ENCODE measurements around the gene STK33. TPM values are rescaled to one million over a fixed set of nuclear protein-coding genes. Genes with fewer than 3 reads are reported as not detected.

The STK33 gene
- polyA plus RNA-seq, 1 of the 3 experiments (the other 2 are of a cell fraction), result 12.3 TPM

- H3K9me2 ChIP-seq, result no peaks in the 10 kb centered on the region
- DNase-seq, result no peak
- no peak overlapping the region for H3K4me3 ChIP-seq (ENCODE audit: low read depth in 2 of 2, low read length in 1 of 2)
- 81% methylated on average over 3 of the region's 4 CpGs for WGBS (ENCODE audit: low lambda C conversion rate)
- H3F3A ChIP-seq (replicated peaks; ENCODE audit: insufficient read depth), result no peaks in the 10 kb centered on the region
- H3K27me3 ChIP-seq (ENCODE audit: insufficient read depth), result no peaks in the 10 kb centered on the region; the same call in 1 of the 2 replicates
- H3K4me2 ChIP-seq, result no peak overlapping the region
- TF ChIP-seq IRF3 (IDR thresholded peaks at IDR 0.05; ENCODE audit: low read depth, low read length) (no peak), CHD2 (IDR thresholded peaks at IDR 0.05; ENCODE audit: low read length, partially characterized antibody) (no peak), TCF12 (IDR thresholded peaks at IDR 0.05) (no peak), SIN3A (IDR thresholded peaks at IDR 0.05; ENCODE audit: borderline replicate concordance, low read depth, low read length) (no peak)
- ChIA-PET POLR2A (interaction anchor here (1.4 kb wide), 1 partner anchor 89 kb away, joined by 3 read pairs; no protein-coding TSS in a partner anchor), CTCF (interaction anchor here (0.7 to 2.5 kb wide), 8 partner anchors 13 to 164 kb away, joined by 3 to 11 read pairs (median 4); partner anchors contain the start of gene LMO1)
- no peak overlapping the region for H2AFZ ChIP-seq (ENCODE audit: low read depth)
- no peaks in the 10 kb centered on the region for H3K9me3 ChIP-seq
- H3K9ac ChIP-seq, result no peak overlapping the region
- no peaks in the 10 kb centered on the region for H3K36me3 ChIP-seq (replicated peaks in 1 of 2; ENCODE audit: control insufficient read depth in 1 of 2, insufficient read depth in 2 of 2, low read length in 1 of 2)
- H4K20me1 ChIP-seq (ENCODE audit: insufficient read depth), result no peaks in the 10 kb centered on the region
- no peak overlapping the region for H3K27ac ChIP-seq (ENCODE audit: low read depth in 2 of 2, low read length in 1 of 2)
- no peaks in the 10 kb centered on the region for H3K79me2 ChIP-seq (ENCODE audit: insufficient read depth)
- H3K4me1 ChIP-seq (ENCODE audit: control insufficient read depth in 1 of 2, insufficient read depth in 2 of 2, low read depth in 1 of 2, low read length in 1 of 2), result peaks cover 0 to 49% of the 10 kb centered on the region in 2 experiments; a peak in 1 of 4 replicates
Observed at GRCh38 chr11:8357505-8357888, 236.5 kb downstream of the STK33 start.

- DNase-seq, result no peak
- no peaks in the 10 kb centered on the region for H4K20me1 ChIP-seq (ENCODE audit: insufficient read depth)
- POLR2A ChIA-PET, result interaction anchor here (1.4 kb wide), 1 partner anchor 88 kb away, joined by 3 read pairs; no protein-coding TSS in a partner anchor
Observed at GRCh38 chr11:8356721-8357504, 237.1 kb downstream of the STK33 start.

More at GRCh38 chr11:8356721-8357504, 237.1 kb downstream of the STK33 start:
- H3K27ac ChIP-seq (ENCODE audit: low read depth in 2 of 2, low read length in 1 of 2), result no peak overlapping the region
- H3K4me1 ChIP-seq (ENCODE audit: control insufficient read depth in 1 of 2, insufficient read depth in 2 of 2, low read depth in 1 of 2, low read length in 1 of 2), result peaks cover 0 to 49% of the 10 kb centered on the region in 2 experiments; a peak in 1 of 4 replicates
- H3K36me3 ChIP-seq (replicated peaks in 1 of 2; ENCODE audit: control insufficient read depth in 1 of 2, insufficient read depth in 2 of 2, low read length in 1 of 2), result no peaks in the 10 kb centered on the region
- WGBS (ENCODE audit: low lambda C conversion rate), result 86% methylated on average over 24 of the region's 30 CpGs
- no peak overlapping the region for H3K4me3 ChIP-seq (ENCODE audit: low read depth in 2 of 2, low read length in 1 of 2)
- H3K9me2 ChIP-seq, result no peaks in the 10 kb centered on the region
- TF ChIP-seq GATA2 (CRISPR knock-in tag; IDR thresholded peaks at IDR 0.05) (no peak), ZBTB33 (IDR thresholded peaks at IDR 0.05; ENCODE audit: borderline replicate concordance, low read depth) (no peak), FOXJ3 (CRISPR knock-in tag; IDR thresholded peaks at IDR 0.05) (no peak), EZH2phosphoT487 (IDR thresholded peaks at IDR 0.05; ENCODE audit: borderline replicate concordance, low read depth) (no peak), JUND (IDR thresholded peaks at IDR 0.05) (no peak), NFIC (IDR thresholded peaks at IDR 0.05; ENCODE audit: borderline replicate concordance) (no peak), RAD21 (IDR thresholded peaks at IDR 0.05; ENCODE audit: low read length) (no peak), FOXM1 (IDR thresholded peaks at IDR 0.05; ENCODE audit: low read depth) (no peak), USF2 (IDR thresholded peaks at IDR 0.05; ENCODE audit: borderline replicate concordance, low read depth, low read length) (no peak)
- H3K4me2 ChIP-seq, result no peak overlapping the region
- H3K9me3 ChIP-seq, result no peaks in the 10 kb centered on the region
- H2AFZ ChIP-seq (ENCODE audit: low read depth), result no peak overlapping the region
- no peaks in the 10 kb centered on the region; the same call in 1 of the 2 replicates for H3K27me3 ChIP-seq (ENCODE audit: insufficient read depth)
- no peaks in the 10 kb centered on the region for H3F3A ChIP-seq (replicated peaks; ENCODE audit: insufficient read depth)
- no peaks in the 10 kb centered on the region for H3K79me2 ChIP-seq (ENCODE audit: insufficient read depth)
- CTCF ChIA-PET, result interaction anchor here (0.6 to 2.5 kb wide), 11 partner anchors 8 to 368 kb away, joined by 3 to 11 read pairs (median 3); partner anchors contain the start of gene LMO1
- H3K9ac ChIP-seq, result no peak overlapping the region
